Transverse colon (tissue), 3 donors: ENCODE data around the gene SRPRA.

Source experiments
- POLR2A ChIP-seq: fragments of 450-650 bp; IDR thresholded peaks from one replicate; pipeline ENCODE4 v1.6.1; 2016; ENCODE audit warnings: antibody characterized with exemption, mild to moderate bottlenecking, moderate library complexity
- POLR2AphosphoS5 ChIP-seq, 3 donors: sonication (generic); formaldehyde crosslinking; IDR thresholded peaks; one replicate each; pipeline ENCODE4 v1.6.1; 2016; ENCODE audit warnings: antibody characterized with exemption in 3 of 3

GRCh38 chr11:126305699-126306098 is 37.0 kb upstream of the SRPRA start:
- TF ChIP-seq POLR2A (no peak), POLR2AphosphoS5 (IDR thresholded peaks at IDR 0.05) (no peak)
